H7 (cell line): Measurements from ENCODE around the gene TMPRSS4. TPM values are rescaled to one million over a fixed set of nuclear protein-coding genes. Genes with fewer than 3 reads are reported as not detected.
"Not testable (repeated sequence)": the region's sequence is repeated elsewhere in the genome, so short reads cannot be mapped to it uniquely, and the experiment has no call there.

ENCODE experiments used
- DNase-seq: peaks from one replicate; pipeline ENCODE4 v3.0.0; 2012
- H3K27me3 ChIP-seq: 2 replicates; pipeline ENCODE4 v1.6.0; 2011; ENCODE audit warnings: mild to moderate bottlenecking, low read length; ENCODE audit not compliant: control insufficient read depth, insufficient read depth
- H3K36me3 ChIP-seq: replicated peaks from 2 replicates; pipeline ENCODE4 v1.5.1; 2011; ENCODE audit warnings: low read length; ENCODE audit not compliant: control insufficient read depth, insufficient read depth
- H3K4me3 ChIP-seq: 2 replicates; pipeline ENCODE4 v1.5.1; 2011; ENCODE audit warnings: low read depth, mild to moderate bottlenecking, control low read depth, low read length, moderate library complexity; ENCODE audit not compliant: insufficient read depth
- total RNA-seq: library from RNA; depleted of rRNA; stranded (reverse); fragments of >200 nt; shearing (Covaris generic); gene quantifications from 2 replicates; pipeline ENCODE4 v1.2.3, GENCODE V29; 2014

The TMPRSS4 gene
- total RNA-seq, 1 experiment from 2014 or later, result 0.38 TPM

- H3K36me3 ChIP-seq, H3K27me3 ChIP-seq, H3K4me3 ChIP-seq, DNase-seq: not testable (repeated sequence)
These were observed 14.7 kb upstream of the TMPRSS4 start for GRCh38 chr11:118062181-118062580.

DNA sequence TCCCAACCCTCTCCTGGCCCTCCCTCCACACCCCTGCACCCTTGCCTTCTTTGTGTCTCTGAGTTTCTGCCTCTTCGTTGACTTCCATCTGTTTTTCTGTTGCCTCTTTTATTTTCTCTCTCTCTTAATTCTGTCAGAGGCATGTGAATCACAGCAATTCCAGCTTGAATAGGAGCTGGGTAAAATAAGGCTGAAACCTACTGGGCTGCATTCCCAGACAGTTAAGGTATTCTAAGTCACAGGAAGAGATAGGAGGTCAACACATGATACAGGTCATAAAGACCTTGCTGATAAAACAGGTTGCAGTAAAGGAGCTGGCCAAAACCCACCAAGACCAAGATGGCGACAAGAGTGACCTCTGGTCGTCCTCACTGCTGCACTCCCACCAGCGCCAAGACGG, 14.2 kb upstream of the TMPRSS4 start:
- H3K4me3 ChIP-seq, DNase-seq, H3K27me3 ChIP-seq, H3K36me3 ChIP-seq: not testable (repeated sequence)

DNA sequence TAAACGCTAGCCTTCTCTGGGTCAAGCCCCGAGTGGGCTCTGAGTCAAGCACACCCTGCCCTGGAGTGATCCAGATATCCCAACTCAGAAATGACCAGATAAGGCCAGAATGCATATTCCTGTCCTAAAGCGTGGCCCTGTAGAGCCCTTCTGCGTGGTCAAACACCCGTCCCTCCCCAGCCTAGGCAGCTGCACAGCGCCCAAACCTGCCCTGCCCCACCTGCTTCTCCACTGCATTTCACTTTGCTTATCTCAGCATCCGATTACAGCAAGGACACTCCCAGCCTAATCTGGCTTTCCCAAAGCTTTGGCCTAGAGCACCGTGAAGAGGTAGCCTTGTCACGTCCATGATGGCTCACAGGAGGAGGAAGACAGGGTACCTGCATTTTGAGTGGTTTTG, 11.9 kb upstream of the TMPRSS4 start:
- H3K36me3 ChIP-seq, result no peaks in the 10 kb centered on the region
- DNase-seq, result no peak

DNA sequence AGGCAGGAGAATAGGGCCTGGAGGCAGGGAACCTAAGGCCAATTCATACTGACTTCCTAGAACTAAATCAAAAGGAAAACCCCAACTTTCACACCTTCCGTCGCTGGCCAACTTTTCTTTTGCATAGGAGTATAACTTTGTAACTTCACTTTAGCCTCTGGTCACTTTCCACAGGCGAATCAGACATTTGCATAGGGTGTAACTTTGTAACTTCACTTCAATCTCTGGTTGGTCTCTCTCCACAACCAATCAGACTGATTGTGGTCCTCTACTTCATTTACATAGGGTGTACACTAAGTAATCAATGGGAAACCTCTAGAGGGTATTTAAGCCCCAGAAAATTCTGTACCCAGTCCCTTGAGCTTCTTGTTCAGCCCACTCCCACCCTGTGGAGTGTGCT, 11.5 kb upstream of the TMPRSS4 start:
- Histone ChIP-seq H3K4me3 (no peak overlapping the region), H3K27me3 (no peaks in the 10 kb centered on the region), H3K36me3 (no peaks in the 10 kb centered on the region)
- DNase-seq, result no peak

More for the DNA sequence above, 11.9 kb upstream of the TMPRSS4 start:
- Histone ChIP-seq H3K4me3 (no peak overlapping the region), H3K27me3 (no peaks in the 10 kb centered on the region)

- no peaks in the 10 kb centered on the region for H3K27me3 ChIP-seq
These were observed 9.9 kb upstream of the TMPRSS4 start for GRCh38 chr11:118067006-118067405.

DNA sequence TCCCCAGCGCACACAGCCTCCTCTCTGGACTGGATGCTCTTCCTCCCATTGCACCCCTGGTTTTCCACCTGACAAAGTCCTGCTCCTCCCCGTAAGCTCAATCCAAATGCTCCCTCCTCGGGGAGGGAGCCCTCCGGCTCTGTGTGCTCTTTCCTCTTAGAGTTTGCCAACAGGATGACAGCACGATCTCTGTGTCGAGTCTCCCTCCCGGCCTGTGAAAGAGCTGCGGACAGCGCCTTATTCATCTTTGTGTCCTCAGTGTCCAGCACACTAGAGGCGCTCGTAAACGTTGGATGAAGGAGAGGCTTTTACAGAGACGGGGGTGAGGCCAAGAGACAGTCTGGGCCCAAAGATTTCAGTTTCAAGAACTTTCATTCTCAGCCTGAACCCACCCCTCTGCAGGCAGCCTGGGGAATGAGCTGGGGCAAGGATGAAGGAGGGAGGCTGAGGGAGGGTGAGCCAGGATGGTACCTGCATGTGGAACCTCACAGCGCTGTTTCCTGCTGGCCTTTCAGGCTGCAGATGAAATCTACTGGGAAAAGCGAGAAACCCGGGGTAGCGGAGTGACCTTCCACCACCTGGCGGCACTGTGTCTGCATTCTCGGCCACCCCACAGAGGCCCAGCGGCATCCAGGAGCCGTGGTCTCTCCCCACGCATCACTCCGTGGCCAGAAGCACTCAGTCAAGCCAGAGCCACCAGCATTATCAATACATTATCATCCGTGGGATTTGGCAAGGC, 8.5 kb upstream of the TMPRSS4 start:
- peak; percentile 85 for DNase-seq
- H3K36me3 ChIP-seq, result no peaks in the 10 kb centered on the region
- no peak overlapping the region for H3K4me3 ChIP-seq
- H3K27me3 ChIP-seq, result no peaks in the 10 kb centered on the region

More at GRCh38 chr11:118067006-118067405, 9.9 kb upstream of the TMPRSS4 start:
- Histone ChIP-seq H3K4me3 (no peak overlapping the region), H3K36me3 (no peaks in the 10 kb centered on the region)
- no peak for DNase-seq

DNA sequence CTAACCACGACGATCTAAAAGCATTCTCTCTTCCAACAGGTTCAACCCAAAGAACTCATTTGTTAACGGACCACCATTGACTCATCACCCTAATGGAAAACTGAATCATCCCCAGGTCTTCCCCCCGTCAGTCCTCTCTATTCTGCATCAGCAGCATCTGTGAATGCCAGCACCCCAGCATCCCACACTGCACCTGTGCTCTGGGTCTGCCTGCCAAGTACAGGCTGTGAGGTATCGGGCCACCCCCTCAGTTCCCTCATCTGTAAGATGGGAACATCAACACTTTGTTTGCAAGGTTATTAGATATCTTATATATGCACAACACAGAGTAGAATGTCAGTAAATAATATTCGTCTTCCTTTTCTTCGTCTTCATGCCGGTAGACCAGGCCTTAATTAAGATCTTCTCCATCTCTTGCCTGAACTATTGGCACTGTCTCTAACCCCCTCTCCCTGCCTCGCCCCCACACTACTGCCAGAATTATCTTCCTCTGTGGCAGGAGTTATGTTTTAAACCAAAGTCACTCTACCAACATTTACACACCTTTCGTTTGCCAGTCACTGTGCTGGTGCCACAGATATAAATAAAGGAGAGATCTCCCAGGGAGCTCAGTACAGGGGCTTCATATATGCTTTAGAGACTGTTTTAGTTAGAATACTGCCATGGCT, 7.8 kb upstream of the TMPRSS4 start:
- Histone ChIP-seq H3K36me3 (no peaks in the 10 kb centered on the region), H3K27me3 (no peaks in the 10 kb centered on the region), H3K4me3 (no peak overlapping the region)
- DNase-seq, result no peak

GRCh38 chr11:118071416-118072030, 5.4 kb upstream of the TMPRSS4 start:
- H3K36me3 ChIP-seq, result no peaks in the 10 kb centered on the region
- no peaks in the 10 kb centered on the region for H3K27me3 ChIP-seq
- no peak overlapping the region for H3K4me3 ChIP-seq
- peak; percentile 65 for DNase-seq

- H3K36me3 ChIP-seq, result no peaks in the 10 kb centered on the region
- DNase-seq, result no peak
- H3K27me3 ChIP-seq, result no peaks in the 10 kb centered on the region
- no peak overlapping the region for H3K4me3 ChIP-seq
These were observed 3.3 kb upstream of the TMPRSS4 start for GRCh38 chr11:118073554-118073953.

DNA sequence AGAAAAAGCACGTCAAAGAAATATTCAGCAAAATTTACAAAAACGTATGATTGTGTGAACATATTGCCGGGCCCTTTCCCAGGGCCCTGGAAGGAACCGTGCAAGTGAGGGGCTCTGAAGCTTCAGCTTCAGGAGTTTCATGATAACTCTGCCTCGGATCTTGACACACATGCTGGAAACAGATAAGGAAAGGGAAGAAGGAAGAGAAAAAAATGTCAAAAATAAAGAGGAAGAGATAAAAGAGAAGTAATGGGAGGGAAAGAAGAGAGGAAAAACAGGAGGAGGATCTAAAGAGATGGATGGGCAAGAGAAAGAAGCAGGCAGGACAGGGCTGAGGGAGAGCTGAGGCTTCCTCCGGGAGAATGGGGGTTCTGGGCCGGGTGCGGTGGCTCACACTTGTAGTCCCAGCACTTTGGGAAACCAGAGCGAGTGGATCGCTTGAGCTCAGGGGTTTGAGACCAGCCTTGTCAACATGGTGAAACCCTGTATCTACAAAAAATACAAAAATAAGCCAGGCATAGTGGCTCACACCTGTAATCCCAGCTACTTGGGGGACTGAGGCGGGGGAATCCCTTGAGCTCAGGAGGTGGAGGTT, 2.7 kb upstream of the TMPRSS4 start:
- Histone ChIP-seq H3K36me3 (no peaks in the 10 kb centered on the region), H3K4me3 (no peak overlapping the region), H3K27me3 (no peaks in the 10 kb centered on the region)
- DNase-seq, result no peak

- no peak for DNase-seq
- no peaks in the 10 kb centered on the region for H3K27me3 ChIP-seq
These were observed 2.1 kb upstream of the TMPRSS4 start for GRCh38 chr11:118074785-118075184.

GRCh38 chr11:118078911-118079411, 2.1 kb downstream of the TMPRSS4 start:
- no peaks in the 10 kb centered on the region for H3K36me3 ChIP-seq
- no peak overlapping the region for H3K4me3 ChIP-seq
- no peaks in the 10 kb centered on the region for H3K27me3 ChIP-seq
- DNase-seq, result no peak

More at GRCh38 chr11:118074785-118075184, 2.1 kb upstream of the TMPRSS4 start:
- Histone ChIP-seq H3K4me3 (no peak overlapping the region), H3K36me3 (no peaks in the 10 kb centered on the region)

DNA sequence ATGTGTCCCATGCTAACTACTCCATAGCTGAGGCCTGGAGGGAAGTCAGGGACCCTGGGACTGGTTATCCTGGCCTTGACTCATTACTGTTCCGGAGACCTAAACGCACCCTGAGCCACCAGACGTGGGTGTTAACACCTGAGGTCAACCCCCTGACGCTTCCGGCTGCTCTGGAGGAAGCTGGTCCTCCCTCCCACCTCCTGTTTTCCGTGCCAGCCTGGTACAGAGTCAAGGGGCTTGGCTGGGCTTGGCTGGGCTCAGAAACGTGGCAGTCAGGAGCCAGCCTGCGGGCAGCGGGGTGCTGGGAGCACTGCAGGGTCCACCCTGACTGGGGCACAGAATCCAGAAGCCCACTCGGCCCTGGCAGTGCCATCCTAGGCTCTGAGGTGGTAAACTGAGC, 2.6 kb downstream of the TMPRSS4 start:
- Histone ChIP-seq H3K4me3 (no peak overlapping the region), H3K27me3 (no peaks in the 10 kb centered on the region), H3K36me3 (no peaks in the 10 kb centered on the region)
- DNase-seq, result no peak

DNA sequence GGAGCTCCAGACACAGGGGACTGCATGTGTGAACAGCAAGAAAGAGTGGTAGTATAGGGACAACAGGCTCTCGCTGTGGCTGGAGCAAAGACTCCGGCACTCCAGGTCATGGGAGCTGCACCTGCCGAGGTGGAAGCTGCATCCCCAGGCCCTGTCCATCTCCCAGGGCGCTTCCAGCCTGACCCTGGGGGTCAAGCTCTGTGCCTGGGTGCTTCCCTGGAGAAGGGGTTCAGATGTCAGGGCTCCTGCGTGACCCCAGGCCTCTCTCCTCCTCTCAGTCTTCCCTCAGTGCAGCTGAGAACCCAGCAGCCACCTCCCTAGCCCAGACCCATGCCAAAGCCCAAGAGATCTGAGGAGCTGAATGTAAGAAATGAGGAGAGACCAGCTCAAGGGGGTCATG, 3.4 kb downstream of the TMPRSS4 start:
- DNase-seq, result no peak
- no peaks in the 10 kb centered on the region for H3K36me3 ChIP-seq
- H3K4me3 ChIP-seq, result no peak overlapping the region
- H3K27me3 ChIP-seq, result no peaks in the 10 kb centered on the region
